ENCODE data around the gene CHRNA4.
"Not testable (repeated sequence)": the region's sequence is repeated elsewhere in the genome, so short reads cannot be mapped to it uniquely, and the experiment has no call there.

The CHRNA4 gene

DNA sequence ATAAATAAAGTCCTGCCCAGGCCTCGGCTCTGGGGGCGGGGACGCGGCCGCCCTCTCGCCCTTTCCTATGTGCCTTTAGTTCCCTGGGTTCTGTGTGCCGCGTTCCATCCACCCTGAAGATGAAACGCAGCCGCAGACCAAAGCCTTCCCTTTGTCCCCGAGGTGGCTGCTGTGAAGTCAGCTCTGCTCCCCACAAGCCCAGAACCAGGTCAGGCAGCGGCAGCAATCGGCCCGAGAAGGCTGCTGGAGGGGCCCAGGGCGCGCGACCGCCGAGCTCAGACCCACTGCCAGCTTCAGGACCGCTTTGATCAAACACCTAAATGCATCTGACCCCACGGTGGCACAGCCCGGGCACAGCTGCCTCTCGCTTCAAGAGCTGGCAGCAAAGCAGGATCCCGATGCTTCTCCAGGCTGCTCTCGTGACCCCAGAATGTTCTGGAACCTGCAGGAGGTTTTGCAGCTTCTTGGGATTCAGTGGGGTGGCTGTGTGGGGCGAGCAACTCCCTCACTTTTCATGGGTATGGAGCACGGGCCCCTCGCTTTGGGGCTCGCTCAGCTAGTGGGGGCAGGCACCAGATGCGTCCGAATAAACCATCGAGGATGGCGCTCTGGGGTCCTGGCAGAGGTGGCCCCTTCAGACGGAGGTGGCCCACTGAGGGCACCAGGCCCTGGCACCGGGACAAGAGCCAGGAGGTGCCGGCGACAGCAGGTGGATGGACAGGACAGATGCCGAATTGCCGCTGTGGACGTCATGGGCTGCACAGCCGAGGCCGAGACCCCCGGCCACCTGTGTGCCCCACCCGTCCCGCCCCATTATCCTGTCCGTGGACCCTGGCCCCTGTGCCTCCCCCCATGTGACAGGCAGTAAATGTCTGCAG lies 13.0 kb downstream of the CHRNA4 start:
- no peak for DNase-seq

DNA sequence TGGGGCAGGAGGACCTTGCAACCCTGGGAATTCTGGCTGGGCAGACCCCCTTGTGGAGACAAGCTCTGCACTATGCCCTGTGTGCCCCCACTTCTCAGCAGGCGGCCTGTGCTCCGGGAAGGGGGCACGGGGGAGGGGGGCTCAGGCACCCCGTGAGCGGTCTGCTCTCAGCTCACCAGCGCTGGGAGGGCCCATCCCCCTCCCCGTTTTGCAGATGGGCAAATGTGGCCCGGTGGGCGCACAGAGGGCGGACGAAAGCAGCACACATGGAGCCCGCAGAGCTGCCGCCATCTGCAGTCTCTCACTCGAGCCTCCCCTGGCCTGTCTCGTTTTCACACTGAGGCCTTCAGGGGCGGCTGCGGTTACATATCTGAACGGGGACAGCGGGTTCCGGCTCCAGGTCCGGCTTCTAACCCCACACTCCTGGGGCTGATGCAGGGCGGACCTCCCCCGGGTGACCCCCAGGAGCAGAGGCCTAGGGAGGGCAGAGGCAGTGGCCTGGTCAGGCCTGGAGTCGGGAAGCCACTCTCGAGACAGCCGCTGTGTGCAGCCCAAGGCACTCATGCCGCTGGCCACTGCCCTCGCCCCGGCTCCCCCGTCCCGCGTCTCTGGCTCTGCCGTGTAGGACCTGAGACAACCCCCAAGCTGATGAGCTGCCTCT lies 13.9 kb downstream of the CHRNA4 start:
- DNase-seq, result no peak

DNA sequence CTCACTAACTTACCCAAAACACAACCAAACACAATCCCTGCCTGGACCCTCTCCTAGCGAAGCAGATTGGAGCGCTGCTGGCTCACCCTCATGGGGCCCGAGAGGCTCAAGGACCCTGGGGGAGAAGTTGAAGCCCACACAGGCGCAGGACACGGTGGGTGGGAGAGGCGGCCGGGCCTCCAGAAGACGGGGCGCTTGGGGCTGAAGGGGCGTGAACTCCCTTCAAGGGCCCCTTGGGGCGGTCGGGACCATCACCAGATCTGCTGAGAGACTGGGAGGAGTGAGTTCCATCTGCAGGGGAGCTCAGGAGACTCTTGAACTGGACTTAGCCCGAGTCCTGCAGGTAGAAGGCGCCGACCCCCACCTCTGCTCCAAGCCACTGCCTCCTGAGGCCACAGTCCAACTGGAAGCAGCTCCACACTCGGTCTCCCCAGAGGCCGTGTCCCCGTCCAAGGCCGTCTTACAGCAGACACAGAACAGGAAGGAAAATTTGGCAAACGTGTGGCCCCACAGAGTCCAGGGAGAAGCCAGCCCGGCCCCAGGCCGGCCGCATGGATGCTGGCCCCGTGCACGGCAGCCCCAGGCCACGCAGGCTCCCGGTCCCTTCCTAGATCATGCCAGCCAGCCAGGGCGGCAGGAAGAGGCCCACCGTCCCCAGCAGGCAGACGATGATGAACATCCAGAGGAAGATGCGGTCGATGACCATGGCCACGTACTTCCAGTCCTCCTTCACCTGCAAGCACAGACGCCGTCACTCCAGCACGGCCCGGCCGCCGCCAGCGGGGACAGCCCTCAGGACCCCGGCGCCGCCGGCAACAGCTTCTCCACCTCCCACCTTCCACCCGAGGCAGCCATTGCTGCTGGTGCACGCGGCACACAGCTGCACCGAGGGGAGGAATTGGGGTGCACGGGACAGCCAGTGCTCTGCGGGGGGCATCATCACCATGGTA lies 14.7 kb downstream of the CHRNA4 start:
- DNase-seq, result no peak

DNA sequence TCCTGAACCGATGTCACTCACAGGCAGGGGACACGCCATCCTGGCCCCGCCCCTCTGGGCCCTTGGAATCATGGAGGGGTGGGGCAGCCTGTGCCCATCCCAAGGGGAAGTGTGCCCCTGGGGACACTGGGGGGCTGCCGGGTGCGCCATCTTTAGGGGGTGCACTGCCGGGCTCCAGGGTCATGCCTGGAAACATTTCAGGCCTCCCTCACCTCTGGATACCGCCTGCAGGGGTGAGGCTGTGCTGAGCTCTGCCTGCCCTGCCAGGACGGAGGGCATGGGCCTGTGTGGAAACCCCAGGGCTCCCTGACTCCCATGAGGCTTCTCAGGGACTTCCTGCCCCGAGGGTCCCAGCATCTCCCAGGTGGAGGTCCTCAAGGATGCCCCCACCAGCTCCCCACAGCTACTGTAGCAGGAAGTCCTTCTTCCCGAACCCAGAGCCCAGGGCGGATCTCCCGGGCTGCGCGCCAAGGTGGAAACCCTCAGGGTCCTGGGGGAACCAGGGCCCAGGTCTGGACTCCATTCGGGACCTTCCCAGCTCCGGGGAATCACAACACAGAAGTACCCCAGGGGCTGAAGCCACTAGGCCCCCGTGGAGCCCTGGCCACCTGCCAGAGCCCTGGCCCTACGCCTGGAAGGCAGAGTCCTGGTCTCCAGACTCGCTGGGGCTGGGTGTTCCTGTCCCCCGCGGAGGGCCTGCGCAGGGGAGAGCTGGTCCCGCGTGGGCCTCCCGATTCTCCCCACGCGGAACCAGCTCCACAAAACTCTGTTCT lies 15.6 kb downstream of the CHRNA4 start:
- DNase-seq, result no peak

DNA sequence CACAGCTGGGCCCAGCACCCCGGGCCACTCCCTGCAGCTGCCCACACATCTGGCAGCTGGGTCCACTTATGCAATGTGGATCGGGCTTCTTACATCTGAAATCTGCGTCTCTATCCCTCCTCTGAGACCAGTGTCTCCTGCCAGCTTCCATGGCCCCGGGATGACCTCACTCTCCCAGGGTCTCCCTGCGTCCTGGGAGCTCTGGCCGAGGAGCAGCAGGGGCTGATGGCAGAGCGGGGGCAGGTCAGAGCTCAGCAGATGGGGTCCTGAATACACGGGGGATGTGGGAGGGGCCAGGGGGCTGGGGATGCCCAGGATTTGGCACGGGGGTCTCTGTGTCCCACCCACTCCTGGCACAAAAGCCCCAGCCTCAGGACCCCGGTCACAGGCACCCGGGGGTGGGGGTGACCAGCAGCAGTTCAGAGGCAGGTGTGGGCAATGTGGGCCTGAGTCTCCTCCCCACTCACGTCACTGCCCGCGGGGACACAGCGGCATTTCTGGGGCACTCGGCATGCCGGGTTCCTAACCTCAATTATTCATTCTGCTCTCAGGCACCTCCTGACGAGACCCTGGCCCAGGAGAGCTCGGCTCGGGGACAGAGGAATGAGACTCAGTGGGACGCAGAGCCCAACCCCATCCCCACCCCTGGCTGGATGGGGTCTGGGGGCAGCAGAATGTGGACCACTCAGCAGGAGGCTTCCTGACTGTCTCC lies 16.4 kb downstream of the CHRNA4 start:
- DNase-seq, result no peak

DNA sequence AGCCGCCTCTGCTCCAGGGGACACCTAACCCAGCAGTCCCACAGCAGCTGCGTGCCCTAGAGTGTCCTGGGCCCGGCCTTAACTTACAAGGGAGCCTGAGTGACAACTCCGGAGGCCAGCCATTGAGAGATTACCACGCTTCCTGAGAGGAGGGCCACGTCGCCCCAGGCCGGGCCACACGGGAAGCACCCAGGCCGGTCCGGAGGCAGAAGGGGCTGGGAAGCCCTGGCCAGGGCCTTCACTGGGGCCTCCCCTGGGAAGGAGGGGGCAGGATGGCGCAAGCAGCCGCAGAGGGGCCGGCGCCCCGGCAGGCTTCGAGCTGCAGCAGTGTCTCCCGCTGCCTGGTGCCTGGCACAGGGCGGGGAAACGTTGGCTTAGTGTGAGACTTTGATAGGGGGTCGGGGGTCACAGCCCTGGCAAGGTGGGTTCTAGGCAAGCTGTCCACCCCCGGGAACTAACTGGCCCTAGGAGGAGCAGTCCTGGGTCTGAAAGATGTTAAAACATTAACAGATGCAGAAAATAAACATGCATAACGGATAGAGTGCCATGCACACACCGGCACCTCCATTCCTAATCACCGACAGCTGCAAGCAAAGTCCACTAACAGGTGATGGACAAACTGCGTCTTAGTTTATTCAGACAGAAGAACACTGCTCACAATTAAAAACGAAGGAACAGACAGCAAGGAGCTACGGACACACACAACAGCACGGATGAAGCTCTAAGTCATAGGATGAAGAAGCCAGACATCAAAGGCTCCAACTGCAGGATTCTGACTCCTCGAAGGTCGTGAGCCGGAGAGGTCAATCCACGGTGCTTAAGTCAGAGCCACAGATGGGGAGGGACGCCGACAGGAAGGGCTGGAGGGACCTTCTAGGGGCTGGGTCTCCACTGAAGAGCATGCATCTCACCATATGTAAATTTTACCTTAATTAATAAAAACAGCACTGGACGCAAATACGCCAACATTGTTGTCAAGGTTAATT lies 17.4 kb downstream of the CHRNA4 start:
- no peak for DNase-seq

DNA sequence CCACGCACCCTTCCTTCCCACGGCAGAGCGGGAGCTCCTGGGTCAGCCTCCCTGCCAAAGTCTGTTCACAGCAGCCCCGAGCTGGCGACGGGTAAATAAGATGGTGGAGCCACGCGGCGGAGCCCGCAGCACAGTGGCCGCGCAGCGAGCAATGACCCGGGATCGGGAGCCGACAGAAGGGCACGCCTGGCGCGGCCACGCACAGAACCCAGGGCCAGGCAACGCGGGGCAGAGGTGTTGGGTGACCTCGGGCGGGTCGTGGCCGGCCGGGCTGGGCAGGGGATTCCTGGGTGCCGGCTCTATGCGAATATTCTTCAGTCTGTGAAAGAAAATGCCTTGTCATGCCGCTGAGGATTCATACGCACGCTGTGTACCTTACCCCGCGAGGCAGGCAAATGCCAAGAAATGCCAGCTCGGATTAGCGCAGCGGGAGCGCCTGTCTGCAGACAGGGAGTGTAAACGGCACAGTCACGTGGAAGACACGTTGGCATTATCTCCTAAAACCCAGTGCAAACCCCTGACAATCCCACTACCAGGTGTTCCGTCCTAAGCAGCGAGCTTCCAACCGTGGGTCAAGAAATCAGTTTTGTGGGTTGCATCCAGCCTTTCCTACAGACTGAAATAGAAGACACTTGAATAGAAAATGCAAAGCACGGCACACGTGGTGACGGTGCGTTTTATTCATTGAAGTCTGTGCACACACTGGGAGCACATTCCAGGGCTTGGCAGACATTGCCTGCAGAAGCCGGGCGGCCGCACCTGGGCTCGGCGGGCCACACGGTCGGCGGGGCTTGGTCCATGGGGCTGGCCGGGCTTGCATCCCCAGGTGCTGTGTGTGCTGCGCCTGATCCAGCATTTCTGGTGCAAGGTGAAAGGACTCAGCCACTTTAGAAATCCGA lies 18.3 kb downstream of the CHRNA4 start:
- DNase-seq, result no peak

DNA sequence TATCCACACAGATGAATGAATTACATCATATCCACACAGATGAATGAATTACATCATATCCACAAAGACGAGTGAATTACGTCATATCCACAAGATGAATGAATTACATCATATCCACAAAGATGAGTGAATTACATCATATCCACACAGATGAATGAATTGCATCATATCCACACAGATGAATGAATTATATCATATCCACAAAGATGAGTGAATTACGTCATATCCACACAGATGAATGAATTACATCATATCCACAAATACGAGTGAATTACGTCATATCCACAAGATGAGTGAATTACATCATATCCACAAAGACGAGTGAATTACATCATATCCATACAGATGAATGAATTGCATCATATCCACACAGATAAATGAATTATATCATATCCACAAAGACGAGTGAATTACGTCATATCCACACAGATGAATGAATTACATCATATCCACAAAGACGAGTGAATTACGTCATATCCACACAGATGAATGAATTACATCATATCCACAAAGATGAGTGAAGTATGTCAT lies 20.9 kb downstream of the CHRNA4 start:
- DNase-seq, result not testable (repeated sequence)

DNA sequence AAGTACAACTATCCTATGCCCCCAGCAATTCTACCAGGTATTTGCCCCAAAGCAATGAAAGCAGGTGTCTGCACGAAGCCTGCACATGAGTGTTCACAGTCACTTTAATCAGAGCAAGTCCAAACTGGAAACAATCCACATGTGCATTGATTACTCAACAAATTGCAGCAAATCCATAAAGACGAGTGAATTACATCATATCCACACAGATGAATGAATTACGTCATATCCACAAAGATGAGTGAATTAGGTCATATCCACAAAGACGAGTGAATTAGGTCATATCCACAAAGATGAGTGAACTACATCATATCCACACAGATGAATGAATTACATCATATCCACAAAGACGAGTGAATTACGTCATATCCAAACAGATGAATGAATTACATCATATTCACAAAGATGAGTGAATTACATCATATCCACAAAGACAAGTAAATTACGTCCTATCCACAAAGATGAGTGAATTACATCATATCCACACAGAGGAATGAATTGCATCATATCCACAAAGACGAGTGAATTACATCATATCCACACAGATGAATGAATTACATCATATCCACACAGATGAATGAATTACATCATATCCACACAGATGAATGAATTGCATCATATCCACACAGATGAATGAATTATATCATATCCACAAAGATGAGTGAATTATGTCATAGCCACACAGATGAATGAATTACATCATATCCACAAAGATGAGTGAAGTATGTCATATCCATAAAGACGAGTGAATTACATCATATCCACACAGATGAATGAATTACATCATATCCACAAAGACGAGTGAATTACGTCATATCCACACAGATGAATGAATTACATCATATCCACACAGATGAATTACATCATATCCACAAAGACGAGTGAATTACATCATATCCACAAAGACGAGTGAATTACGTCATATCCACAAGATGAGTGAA lies 21.7 kb downstream of the CHRNA4 start:
- DNase-seq, result not testable (repeated sequence)

DNA sequence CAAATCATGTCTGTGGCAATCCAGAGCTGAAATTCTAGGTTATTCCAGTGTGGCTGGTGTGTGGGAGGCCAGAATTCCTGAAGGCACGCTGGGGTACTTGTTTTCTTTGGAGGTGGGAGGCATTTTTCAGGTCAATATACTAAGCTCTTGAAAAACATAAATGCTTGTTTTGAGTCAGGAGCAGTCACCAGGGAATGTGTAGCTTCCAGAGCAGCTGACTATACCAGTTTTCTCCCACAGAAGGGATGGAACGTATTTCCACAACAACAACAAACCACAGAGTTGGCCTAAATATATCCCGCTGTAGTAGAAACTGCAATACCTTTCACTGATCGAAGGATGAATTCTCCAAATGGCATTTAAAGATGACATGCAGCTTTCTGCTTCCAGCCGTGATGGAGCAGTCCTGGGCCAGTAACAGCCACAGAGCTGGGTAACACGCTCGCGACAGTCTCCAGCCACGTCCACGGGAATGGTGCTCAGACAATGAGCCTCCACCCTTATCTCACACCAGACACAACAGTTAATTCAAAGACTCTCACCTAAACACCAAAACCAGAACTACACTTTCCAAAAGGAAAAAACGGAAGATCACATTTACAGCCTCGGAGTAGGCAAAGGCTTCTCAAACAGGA lies 23.2 kb downstream of the CHRNA4 start:
- DNase-seq, result no peak

DNA sequence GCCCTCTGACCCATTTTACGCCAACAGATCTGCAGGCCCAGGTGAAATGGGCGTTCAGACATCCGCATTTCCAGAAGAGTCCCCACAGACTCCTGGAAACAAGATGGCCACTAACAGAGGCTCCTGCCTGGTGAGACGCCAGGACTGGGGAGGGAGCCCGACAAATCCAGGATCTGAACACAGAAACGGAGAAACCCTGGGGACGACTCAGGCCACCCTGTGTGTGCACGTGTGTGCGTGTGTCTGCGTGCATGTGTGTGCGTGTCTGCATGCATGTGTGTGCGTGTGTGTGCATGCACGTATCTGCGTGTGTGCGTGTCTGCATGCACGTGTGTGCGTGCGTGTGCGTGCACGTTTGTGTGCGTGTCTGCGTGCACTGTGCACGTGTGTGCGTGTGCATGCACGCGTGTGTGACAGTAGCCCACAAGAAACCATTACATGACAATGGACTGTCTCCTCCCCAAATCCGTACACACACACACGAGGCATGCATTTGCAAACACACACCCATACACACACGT lies 24.9 kb downstream of the CHRNA4 start:
- DNase-seq, result no peak

DNA sequence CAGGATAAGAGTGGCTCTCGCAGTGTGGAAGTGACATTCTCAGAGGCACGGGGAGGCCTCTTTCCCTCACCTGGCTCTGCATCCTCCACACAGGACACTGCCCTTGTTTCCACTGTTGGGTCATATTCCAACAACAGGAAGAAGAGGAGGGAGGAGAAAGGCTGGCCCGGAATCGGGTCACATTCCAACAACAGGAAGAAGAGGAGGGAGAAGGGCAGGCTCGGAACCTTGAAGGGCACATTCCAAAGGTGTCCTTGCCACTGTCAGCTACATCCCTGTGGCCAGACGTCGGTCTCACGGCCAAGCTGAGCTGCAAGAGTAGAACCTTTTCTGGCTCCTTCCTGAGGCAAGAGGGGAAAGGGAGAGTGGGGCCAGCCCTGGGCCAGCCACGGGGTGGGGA lies 25.4 kb downstream of the CHRNA4 start:
- no peak for DNase-seq

DNA sequence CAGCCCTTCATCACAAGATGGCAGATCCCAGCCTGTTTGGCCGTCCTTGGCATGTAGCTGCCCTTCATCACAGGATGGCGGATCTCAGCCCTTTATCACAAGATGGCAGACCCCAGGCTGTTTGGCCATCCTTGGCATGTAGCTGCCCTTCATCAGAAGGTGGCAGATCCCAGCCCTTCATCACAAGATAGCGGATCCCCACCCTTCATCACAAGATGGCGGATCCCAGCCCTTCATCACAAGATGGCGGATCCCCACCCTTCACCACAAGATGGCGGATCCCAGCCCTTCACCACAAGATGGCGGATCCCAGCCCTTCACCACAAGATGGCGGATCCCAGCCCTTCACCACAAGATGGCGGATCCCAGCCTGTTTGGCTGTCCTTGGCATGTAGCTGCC lies 26.1 kb downstream of the CHRNA4 start:
- DNase-seq, result not testable (repeated sequence)

DNA sequence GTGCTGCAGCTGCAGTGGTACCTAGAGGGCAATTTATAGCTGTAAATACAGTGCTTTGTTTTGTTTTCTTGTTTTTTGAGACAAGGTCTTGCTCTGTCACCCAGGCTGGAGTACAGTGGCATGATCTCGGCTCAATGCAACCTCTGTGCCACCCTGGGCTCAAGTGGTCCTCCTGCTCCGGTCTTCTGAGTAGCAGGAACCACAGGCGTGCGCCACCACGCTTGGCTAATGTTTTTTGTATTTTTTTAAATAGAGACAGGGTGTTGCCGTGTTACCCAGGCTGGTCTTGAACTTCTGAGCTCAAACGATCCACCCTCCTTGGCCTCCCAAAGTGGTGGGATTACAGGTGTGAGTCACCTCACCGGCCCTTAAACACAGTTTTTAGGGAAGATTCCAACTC lies 26.8 kb downstream of the CHRNA4 start:
- no peak for DNase-seq

DNA sequence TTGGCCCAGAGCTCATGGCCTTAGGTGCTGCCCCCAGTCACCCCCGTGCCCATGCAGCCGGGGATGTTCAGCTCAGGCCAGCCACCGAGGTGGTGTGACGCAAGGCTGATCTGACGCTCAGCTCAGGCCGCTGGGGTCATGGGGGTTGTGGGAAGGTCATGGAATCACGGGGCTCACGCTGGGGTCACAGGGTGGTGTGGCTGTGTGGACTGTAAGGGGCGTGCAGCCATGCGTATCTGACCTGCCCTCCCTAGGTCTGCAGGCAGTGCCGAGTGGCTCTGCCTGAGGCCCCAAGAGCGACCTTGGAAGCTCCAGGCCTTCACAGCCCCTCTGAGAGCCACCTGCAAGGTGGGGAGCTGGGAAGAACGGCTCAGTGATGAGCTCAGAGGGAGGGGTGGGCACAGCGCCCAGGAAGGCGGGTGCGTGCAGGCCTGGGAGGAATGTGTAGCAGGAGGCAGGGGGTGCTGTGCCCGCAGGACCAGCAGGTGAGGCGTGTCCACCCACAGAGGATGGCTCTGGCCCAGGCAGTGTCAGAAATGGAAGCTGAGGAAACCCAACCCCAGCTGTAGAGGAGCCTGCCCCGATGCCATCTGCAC lies 27.8 kb downstream of the CHRNA4 start:
- DNase-seq, result no peak

DNA sequence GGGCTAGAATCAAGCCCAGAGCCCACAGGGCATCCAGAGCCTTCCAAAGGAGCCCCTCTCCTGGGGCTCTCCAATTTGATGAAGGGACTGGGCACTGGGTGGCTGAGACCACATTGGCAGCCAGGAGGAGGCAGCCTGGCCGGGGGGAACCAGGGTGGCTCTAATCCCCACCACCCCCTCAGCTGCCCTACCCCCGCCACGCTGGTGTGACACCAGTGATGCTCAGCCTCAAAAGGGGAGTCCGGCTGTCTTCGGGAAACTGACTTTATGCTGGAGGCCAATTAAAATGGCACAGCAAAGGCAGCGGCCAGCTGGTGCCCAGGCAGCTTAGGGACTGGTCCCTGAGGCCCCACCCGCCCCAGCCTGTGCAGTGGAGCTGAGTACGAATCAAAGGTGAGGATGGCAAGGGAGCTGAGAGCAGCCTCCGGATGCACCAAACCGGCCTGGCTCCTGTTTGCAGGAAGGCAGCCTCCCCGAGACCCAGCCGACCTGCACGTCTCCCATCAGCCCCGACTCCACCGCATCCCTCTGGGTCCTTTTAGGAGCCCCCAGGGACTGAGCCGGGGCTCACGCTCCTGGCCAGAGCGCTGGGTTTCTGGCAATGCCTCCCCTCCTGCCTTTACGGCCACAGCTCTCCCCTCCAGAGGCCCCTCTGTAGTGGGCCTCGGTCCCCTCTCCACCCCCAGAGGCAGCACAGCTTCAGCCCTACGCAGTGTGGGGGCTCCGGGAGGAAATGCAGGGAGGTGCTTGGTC lies 28.5 kb downstream of the CHRNA4 start:
- no peak for DNase-seq
